GM21737 (cell line): Measurements from ENCODE around the gene DTX4.

Experiments used
- ATAC-seq: cut with Tn5 transposase; IDR thresholded peaks from one replicate; pipeline ENCODE4 v1.9.1; 2021; ENCODE audit warnings: mild to moderate bottlenecking, moderate library complexity; ENCODE audit not compliant: unreplicated experiment

Gene DTX4

DNA sequence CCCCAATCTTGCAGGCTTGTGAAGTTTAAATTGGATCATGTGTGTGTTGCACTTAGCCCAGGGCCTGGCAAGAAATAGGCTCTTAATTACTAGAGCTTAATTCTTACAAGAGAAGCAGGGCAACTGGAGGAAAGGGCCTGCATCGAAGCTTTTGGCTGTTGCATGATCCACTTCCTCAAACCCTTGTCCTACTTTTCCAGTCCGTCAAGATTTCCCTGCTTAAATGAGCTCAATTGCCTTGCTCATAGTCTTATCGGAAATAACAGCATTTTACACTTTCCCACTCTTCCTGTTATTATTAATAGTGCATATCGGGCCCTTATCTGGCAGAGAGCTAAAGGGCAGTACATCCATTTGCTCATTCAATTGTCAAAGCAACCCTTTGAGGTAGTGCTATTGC is 18.1 kb downstream of the DTX4 start:
- no peak for ATAC-seq

DNA sequence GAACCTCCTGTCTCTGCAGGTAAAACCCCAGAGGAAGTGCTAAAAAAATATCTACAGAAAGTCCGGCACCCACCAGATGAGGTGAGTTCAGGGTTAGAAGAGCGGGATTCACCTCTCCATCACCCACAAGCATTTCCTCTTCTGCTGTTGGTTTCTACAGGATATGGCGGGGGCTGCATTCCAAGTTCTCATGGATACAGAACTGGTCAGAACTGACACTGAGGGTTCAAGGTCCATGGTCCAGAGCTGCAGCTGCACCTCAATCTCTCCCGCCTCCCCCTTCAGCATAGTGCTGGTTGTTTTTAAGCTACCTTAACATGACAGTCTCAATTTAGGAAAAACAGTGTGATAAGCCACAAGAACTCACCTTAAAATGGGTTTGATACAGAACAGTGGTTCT is 19.2 kb downstream of the DTX4 start:
- ATAC-seq: no peak

DNA sequence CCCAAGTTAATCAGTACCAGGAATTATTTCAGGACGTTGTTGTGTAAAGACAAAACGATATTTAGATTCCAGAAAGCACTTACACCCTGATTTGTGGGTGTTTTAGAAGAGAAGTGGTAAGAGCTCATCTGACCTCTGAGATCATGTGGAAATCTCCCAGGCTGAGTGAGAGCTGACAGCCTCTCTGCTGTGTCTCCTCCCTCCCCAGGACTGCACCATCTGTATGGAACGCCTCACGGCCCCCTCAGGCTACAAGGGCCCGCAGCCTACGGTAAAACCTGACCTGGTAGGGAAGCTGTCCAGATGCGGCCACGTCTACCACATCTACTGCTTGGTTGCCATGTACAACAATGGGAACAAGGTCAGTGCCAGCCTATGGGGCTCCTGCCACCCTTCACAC is 20.0 kb downstream of the DTX4 start:
- ATAC-seq: no peak

DNA sequence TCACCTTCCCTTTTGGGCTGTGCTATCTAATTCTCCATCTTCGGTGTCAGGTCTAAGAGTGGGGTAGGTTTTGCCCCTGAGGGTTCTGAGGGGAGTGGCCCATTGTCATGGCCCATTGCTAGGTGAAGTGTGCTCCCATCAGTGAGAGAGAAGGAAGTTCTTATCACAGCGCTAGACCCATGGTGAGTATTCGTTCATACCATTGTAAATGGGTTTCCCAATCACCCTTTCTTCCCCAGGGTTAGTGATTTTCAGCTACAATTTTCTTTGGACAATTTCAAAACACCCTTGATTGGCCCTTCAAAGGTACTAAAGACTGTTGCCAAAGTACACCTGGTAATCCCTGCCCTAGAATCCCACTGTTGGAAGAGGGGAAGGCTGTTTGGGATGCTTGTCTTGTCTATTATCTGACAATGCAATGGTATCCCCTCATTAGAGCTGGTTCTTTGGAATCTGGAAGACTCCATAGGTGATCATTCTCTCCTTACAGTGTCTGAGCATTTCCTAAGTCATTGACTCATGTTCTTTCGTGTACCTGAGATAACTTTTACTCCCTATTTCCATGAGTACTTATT is 20.6 kb downstream of the DTX4 start:
- ATAC-seq: no peak

DNA sequence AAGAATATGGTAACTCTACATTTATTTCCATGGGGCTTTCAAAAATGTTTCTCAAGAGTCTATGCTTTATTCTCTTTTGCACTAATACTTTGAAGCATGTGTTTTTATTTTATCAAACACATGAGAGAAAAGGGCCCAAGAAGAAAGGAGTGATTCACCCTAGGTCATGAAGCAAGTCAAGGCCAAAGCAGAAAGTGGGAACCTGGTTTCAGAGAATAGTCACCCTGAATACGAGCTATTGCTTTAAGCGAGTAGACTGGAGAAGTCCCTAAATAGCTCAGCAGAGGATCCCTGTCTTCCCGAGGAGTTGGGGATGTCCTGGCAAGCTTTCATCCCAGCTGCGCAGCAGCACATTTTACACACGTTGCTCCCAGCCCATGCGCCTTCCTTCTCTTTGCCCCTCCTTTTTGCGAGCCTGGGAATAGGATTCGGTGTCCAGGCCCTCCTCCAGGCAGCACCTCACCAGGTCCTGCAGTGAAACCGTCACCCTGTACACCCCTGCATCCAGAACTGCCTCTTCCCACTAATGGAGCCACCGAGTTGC is 21.7 kb downstream of the DTX4 start:
- ATAC-seq: no peak

DNA sequence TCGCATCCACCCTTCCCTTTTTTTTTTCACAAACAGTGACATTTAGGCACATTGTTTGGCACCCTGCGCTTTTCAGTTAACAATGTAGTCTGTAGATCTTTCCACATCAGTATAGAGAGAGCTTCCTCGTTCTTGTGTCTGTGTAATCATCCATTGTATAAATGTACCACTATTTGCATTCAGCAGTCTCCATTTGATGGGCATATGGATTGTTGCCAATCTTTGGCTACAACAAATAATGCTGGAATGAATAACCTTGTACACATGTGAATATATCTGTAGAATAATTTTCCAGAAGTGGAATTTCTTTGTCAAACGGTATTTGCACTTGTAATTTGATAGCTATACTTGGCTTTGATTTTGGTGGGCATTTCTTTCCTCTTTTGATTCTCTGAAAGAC is 23.7 kb downstream of the DTX4 start:
- ATAC-seq: no peak

DNA sequence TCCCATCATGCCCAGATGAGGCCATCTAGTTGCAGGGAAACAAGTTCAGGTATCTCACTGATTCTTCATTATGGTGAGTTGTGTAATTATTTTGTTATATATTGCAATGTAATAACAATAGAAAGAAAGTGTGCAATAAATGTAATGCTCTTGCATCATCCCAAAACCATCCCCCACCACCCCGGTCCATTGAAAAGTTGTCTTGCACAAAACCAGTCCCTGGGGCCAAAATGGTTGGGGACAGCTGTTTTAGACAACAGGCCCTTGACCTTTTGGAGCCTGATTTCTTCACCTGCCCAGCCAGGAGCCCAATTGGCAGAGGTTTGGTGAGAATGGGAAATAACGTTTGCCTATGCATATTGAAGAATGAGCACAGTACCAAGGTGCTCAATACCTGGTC is 24.8 kb downstream of the DTX4 start:
- no peak for ATAC-seq

DNA sequence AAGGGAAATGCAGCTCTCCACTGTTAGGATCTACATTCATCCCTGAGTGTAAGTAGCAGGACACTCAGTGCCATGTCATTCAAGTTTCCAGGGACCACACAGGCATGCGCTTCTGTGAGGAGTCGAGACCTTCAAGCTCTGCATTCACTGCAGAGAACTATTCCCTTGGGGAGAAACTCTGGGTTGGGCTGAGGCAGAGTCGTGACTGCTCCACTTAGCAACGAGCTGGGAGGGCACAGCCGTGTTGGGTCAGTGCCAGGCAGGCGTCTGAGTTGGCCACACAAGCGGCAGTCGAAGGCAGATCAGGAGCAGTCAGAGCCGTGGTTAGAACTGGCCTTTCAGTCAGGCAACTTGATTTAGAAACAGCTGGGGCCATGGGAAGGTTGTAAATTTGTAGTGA is 26.1 kb downstream of the DTX4 start:
- no peak for ATAC-seq

DNA sequence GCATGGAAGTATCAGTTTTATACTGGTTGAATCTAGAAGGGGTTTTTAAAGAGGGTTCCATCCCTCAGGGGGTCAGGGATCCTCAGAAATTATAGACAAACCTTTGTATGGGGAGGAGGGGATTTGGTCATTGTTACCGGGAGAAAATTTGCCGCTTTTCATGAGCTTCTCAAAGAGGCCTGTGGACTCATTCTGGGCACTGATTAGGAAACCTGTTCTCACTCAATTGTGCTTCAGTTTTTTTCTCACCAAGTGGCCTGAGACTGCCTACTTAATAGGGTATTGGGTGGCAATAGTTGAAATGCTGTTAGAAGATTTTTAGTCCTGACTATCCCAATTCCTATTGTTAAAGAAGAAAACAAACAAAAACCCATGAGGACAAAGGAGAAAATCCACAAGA is 26.8 kb downstream of the DTX4 start:
- ATAC-seq: no peak

DNA sequence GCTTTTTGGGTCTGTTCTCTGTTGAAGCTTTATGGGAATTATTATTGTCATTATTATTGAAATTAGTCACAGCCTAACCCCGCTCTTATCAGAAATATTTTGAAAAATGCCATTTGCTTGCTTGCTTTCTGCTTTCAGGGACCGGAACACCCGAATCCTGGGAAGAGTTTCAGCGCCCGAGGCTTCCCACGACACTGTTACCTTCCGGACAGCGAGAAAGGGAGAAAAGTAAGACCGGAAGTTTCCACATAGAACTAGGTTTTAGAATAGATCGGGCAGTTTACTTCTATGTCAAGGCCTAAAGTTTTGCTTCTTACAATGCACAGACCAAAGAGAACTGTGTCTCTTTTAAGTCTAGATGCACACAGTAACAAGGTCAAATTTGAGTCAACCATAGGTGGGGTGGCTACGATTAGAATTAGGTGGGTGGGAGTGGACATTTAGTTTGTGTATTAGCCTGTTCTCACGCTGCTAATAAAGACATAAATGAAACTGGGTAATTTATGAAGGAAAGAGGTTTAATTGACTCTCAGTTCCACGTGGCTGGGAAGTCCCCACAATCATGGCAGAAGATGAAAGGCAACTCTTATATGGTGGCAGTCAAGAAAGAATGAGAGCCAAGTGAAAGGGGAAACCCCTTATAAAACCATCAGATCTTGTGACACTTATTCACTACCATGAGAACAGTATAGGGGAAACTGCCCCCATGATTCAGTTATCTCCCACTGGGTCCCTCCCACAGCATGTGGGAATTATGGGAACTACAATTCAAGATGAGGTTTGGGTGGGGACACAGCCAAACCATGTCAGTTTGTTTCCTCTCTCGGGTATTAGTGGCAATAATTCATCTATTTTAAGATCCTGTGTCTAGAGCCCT is 27.9 kb downstream of the DTX4 start:
- no peak for ATAC-seq

DNA sequence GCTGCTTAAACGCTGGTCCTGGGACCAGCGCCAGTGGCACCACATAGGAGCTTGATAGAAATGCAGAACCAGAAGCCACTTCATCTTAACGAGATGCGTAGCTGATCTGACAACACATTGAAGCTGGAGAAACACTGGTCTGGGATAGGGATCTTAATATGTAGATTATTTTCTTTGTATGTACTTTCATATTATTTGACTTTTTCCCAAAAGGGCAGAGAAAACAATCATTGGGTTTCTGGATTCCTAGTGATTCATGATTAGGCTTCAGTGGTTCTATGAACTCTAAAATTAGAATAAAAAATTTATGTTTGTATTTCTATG is 28.5 kb downstream of the DTX4 start:
- no peak for ATAC-seq

DNA sequence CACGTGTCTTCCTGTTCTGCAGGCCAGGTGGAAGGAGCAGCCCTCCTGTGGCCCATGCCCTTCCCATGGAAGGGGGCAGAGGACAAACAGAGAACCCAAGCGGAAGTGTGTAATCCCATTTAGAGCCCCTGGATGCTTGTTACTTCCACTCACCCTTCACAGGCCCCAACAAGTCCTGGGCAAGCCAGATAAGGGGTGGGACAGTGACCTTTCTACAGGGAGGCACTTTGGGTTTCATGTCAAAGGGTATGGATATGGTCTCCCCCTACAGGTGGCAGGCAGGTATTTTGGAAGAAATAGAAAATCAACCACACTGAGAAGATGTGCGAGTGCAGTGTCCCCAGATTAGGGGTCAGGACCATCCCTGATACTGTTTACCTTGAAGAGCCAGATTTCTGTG is 29.4 kb downstream of the DTX4 start:
- ATAC-seq: no peak

DNA sequence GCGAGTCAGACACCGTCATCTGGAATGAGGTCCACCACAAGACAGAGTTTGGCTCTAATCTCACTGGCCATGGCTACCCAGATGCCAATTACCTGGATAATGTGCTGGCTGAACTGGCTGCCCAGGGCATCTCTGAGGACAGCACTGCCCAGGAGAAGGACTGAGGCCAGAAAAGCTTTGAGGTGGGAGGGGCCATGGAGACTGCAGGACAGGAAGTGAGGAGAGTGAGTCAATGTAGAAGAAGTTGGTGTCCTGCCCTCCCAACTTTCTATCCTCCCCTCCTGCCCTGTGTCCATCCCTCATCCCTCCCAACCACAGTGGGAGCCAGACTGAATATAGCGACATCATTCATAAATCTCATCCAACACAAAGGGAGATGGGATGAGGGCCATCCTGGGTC is 32.8 kb downstream of the DTX4 start:
- ATAC-seq: no peak

DNA sequence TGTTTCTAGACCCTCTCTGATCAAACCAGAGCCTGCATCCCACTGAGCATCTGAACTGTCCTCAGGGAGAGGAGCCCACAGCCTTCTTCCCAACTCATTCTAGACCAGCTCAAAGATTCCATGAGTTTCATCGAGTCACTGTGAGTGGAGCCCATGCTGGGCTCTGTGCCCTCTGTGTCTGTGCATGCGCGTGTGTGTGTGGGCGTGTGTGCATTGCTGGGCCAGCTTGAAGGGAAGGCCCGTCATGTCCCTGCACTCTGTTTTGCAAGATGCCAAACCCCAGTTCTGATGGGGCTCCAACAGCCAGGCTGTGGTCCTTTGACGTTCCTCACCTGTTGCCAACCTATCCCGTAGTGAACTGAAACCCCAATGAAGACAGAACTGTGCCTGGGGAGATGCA is 33.7 kb downstream of the DTX4 start:
- ATAC-seq: no peak

DNA sequence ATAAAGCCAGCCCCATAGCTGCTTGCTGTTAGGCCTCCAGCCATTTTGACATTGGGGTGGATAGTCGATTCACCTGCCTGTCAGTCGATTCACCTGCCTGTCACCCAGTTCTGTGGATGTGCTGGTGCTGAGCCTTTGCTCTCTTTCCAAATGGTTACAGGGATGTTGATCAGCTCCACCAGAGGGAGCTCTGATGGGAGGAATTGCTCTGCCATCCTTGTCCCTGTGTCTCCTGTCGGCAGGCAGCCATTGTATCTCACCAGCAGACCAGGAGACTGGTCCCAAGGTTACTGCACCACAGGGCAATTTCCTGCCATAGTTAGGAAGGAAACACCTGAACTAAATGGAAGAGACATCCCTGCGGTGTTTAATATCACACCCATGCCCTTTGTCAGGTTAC is 34.7 kb downstream of the DTX4 start:
- ATAC-seq: no peak

DNA sequence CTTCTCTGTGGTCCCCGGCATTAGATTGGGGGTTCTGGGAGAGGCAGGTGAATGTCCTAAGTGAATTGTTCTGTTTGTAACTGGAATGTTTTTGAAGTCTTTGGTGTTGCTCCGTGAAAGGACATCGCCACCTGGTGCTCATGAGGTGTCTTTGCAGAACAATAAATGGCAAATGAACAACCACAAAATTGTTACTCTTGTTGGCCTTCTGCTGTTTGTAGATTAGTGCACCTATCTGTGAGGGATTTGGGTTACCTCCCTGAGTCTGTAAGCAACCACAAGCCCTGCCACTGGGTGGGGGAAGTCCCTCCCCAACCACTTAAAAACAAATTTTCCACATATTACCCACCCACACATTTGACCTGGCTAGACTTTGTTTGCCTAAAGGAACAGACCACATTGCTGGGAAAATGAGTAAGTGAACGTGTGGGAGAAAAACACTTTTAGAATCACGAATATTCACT is 36.1 kb downstream of the DTX4 start:
- peak; percentile 66 for ATAC-seq

DNA sequence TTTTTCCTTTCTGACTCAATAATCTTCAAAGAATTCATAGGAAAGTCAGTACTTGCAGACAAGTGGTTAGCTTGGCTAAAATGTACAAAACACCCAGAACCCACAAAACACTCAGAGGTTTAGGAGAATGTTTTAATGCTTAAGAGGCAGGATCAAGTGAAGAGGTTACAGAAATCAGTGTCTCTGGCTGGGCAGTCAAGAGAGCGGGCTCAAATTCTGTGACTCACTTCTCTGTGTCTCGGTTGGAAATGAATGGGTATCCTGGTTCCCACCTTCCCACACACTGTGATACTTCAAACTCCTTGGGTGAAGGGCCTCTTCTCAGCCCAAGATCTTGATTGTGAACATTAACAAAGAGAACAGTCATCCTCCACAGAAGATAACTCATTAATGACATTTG is 37.0 kb downstream of the DTX4 start:
- no peak for ATAC-seq

DNA sequence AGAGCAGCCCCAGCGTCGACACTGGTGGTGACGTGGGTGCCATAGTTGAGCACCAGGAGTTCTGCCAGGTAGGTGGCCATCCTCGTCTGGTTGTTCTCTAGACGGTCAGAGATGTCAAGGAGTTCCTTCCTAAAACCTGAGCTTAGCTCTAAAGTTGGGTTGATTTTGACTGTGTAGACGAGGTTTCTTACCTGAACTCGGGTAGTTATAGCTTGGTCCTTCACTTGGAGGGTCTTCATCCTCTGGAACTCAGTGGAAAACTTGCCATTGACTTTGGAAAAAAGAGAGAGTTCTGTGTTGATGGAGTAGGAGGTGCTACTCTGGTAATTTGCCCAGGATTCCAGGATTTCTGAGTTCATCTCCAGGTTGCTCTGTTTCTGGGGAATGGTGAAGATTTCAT is 40.3 kb downstream of the DTX4 start:
- no peak for ATAC-seq

DNA sequence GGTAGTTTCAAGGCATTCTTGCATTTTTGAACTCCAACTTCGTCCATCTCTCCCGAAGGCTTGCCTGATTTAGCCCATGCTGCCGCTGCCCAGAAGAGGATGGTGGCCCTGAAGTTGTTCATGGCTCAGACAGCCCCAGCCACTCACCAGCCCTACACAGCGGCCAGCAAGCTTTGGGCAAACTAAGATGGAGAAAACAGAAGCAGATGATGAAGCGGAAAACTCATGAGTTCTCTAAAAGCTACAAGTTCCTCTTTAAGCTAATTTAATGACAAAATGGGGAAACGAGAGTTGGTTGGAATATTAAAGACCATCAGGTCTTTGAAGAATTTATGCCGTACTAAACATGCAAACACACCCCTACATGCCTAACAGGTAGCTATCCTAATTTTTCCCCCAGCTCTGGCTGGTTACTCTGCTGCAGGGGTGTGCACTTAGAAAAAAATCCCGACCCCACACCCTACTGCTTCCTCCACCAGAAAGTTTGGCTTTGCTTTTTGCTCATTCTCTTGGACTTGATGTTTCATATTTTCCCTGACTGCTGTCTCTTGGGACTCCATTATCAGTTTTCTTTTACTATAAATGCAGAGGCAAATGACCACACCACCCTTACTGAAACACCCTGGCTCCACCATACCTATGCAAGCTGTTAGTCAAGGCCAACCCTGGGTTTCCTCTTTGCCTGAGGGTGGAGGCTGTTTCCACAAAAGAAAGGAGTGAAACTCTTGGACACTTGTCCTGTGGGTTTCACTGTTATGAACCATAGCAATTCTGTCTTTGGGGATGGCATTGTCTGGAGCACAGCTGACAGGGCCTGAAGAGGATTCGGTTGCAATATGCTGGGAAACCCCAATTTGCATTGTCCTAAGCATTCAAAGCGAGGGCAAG is 41.1 kb downstream of the DTX4 start, which contains the start of gene MPEG1:
Gene MPEG1 (minus strand): TSS at position 184 of the 888 bp plus-strand sequence. CDS start 62 bp downstream, at position 122.
- no peak for ATAC-seq

DNA sequence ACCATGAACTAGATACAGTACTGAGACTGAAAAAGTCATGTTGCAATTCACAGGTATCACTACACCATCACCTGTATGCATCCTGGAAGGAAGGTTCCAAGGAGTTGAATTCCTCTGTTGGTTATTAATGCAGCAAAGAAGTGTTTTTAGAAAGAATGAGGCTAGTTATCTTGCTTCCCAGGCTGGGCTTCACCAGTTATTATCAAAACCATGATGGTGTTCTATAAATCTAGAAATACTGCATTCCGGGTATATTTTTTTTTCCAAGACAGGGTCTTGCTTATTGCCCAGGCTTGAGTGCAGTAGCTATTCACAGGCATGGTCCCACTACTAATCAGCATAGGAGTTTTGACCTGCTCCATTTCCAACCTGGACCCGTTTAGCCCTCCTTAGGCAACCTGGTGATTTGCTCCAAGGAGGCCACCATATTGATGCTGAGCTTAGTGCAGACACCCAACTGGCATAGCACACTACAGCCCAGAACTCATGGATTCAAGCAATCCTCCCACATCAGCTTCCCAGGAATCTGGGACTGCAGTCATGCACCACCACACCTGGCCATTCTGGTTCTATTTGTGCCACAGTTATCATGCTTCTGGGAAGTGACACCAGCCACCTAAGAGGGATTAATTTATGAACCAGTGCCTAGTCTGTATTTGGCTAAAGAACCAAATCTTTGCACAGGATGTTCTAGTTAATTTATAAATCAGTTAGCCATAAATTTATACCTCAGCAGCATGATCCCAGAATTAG is 42.4 kb downstream of the DTX4 start:
- no peak for ATAC-seq
